ENCODE measurements around the gene SUCLA2. TPM values are rescaled to one million over a fixed set of nuclear protein-coding genes. Genes with fewer than 3 reads are reported as not detected.

Gene SUCLA2
- total RNA-seq, 4 donors from 2014 or later, result 35.7 to 45.6 (median 41.3) TPM

- Histone ChIP-seq H3K36me3 (peaks cover 0 to 72% (median 15%) of the 10 kb centered on the region in 3 donors), H3K4me1 (no peaks in the 10 kb centered on the region), H3K27me3 (no peaks in the 10 kb centered on the region), H3K9me3 (peaks cover 0 to 8% (median under 1%) of the 10 kb centered on the region in 4 donors), H3K4me3 (no peak overlapping the region), H3K27ac (no peak overlapping the region)
- TF ChIP-seq POLR2A (IDR thresholded peaks at IDR 0.05) (no peak), EP300 (IDR thresholded peaks at IDR 0.05) (no peak)
- 93 to 94% methylated on average over 2 of the region's 2 CpGs for WGBS, 2 donors
- no peak for DNase-seq (ENCODE audit: low spot score in 2 of 2)
These were observed 18.0 kb downstream of the SUCLA2 start for GRCh38 chr13:47983070-47983469.

- peaks cover 0 to 62% (median 5%) of the 10 kb centered on the region in 3 donors for H3K36me3 ChIP-seq
- 89 to 95% methylated on average over 1 of the region's 1 CpG for WGBS, 2 donors
- H3K4me3 ChIP-seq, result no peak overlapping the region
- peaks cover 0 to 19% (median 5%) of the 10 kb centered on the region in 4 donors for H3K9me3 ChIP-seq
- DNase-seq (ENCODE audit: low spot score in 2 of 2), result no peak
- H3K27me3 ChIP-seq, result no peaks in the 10 kb centered on the region
- H3K27ac ChIP-seq, result no peak overlapping the region
- H3K4me1 ChIP-seq, result no peaks in the 10 kb centered on the region
- TF ChIP-seq EP300 (IDR thresholded peaks at IDR 0.05) (no peak), POLR2A (IDR thresholded peaks at IDR 0.05) (no peak), CTCF (IDR thresholded peaks at IDR 0.05) (no peak)
These were observed 24.7 kb downstream of the SUCLA2 start for GRCh38 chr13:47976325-47976724.

- Histone ChIP-seq H3K27me3 (no peaks in the 10 kb centered on the region), H3K4me1 (no peaks in the 10 kb centered on the region), H3K27ac (no peak overlapping the region), H3K36me3 (peaks cover 0 to 95% (median 0%) of the 10 kb centered on the region in 3 donors), H3K4me3 (no peak overlapping the region), H3K9me3 (peaks cover 0 to under 1% (median 0%) of the 10 kb centered on the region in 4 donors)
- no peak for DNase-seq (ENCODE audit: low spot score in 2 of 2)
- WGBS, 2 donors, result 98% methylated on average over 3 of the region's 3 CpGs
- TF ChIP-seq EP300 (IDR thresholded peaks at IDR 0.05) (no peak), POLR2A (IDR thresholded peaks at IDR 0.05) (no peak)
These were observed 36.2 kb downstream of the SUCLA2 start for GRCh38 chr13:47964863-47965262.

GRCh38 chr13:47962237-47962636, 38.8 kb downstream of the SUCLA2 start:
- H3K9me3 ChIP-seq, result peaks cover 0 to 6% (median 0%) of the 10 kb centered on the region in 4 donors

GRCh38 chr13:47959468-47960247, 41.4 kb downstream of the SUCLA2 start:
- Histone ChIP-seq H3K4me1 (no peaks in the 10 kb centered on the region), H3K27ac (no peak overlapping the region), H3K27me3 (no peaks in the 10 kb centered on the region), H3K9me3 (peaks cover 0 to 23% (median 0%) of the 10 kb centered on the region in 4 donors), H3K36me3 (peaks cover 0 to 91% (median 0%) of the 10 kb centered on the region in 3 donors), H3K4me3 (no peak overlapping the region)
- WGBS, 2 donors, result 95 to 97% methylated on average over 4 of the region's 4 CpGs
- no peak for TF ChIP-seq POLR2A (IDR thresholded peaks at IDR 0.05)
- TF ChIP-seq CTCF (IDR thresholded peaks at IDR 0.05), result no peak
- no peak for TF ChIP-seq EP300 (IDR thresholded peaks at IDR 0.05)
- DNase-seq (ENCODE audit: low spot score in 2 of 2), result no peak

More at GRCh38 chr13:47962237-47962636, 38.8 kb downstream of the SUCLA2 start:
- H3K27ac ChIP-seq, result no peak overlapping the region
- WGBS, 2 donors, result 91 to 100% methylated on average over 1 of the region's 1 CpG
- no peaks in the 10 kb centered on the region for H3K4me1 ChIP-seq
- TF ChIP-seq EP300 (IDR thresholded peaks at IDR 0.05) (no peak), CTCF (IDR thresholded peaks at IDR 0.05) (no peak), POLR2A (IDR thresholded peaks at IDR 0.05) (no peak)
- H3K27me3 ChIP-seq, result no peaks in the 10 kb centered on the region
- H3K4me3 ChIP-seq, result no peak overlapping the region
- no peak for DNase-seq (ENCODE audit: low spot score in 2 of 2)
- peaks cover 0 to 88% (median 0%) of the 10 kb centered on the region in 3 donors for H3K36me3 ChIP-seq

- Histone ChIP-seq H3K27ac (no peak overlapping the region), H3K27me3 (no peaks in the 10 kb centered on the region), H3K4me1 (no peaks in the 10 kb centered on the region), H3K4me3 (no peak overlapping the region), H3K36me3 (peaks cover 0 to 91% (median 3%) of the 10 kb centered on the region in 3 donors), H3K9me3 (peaks cover 0 to 23% (median 0%) of the 10 kb centered on the region in 4 donors)
- TF ChIP-seq POLR2A (IDR thresholded peaks at IDR 0.05) (no peak), CTCF (IDR thresholded peaks at IDR 0.05) (no peak), EP300 (IDR thresholded peaks at IDR 0.05) (no peak)
- DNase-seq (ENCODE audit: low spot score in 2 of 2), result no peak
- 96 to 99% methylated on average over 5 of the region's 5 CpGs for WGBS, 2 donors
These were observed 44.0 kb downstream of the SUCLA2 start for GRCh38 chr13:47957073-47957472.

Measured in tibial nerve (tissue), 4 donors.